Stimulated activated naive CD4-positive, alpha-beta T cell (primary cell): ENCODE results near the gene VPS35.
"Not testable (repeated sequence)": the region's sequence is repeated elsewhere in the genome, so short reads cannot be mapped to it uniquely, and the experiment has no call there.

ENCODE experiments used
- DNase-seq, 6 experiments: peaks; one replicate each; lab custom pipeline; 2025; lab: John Stamatoyannopoulos, UW

VPS35 gene

GRCh38 chr16:46658925-46659324 is 30.1 kb downstream of the VPS35 start:
- DNase-seq: no peak

GRCh38 chr16:46651305-46651704 is 37.7 kb downstream of the VPS35 start:
- DNase-seq: no peak

- DNase-seq: no peak
Measured at GRCh38 chr16:46650254-46650623, 38.7 kb downstream of the VPS35 start.

GRCh38 chr16:46649588-46650253 is 39.3 kb downstream of the VPS35 start:
- no peak for DNase-seq

- DNase-seq: no peak
Measured at GRCh38 chr16:46648656-46649055, 40.3 kb downstream of the VPS35 start.

- DNase-seq: no peak
Measured at GRCh38 chr16:46638947-46639925, 49.7 kb downstream of the VPS35 start.

- no peak for DNase-seq
Measured at GRCh38 chr16:46632778-46633733, 55.9 kb downstream of the VPS35 start.

- no peak for DNase-seq
Measured at GRCh38 chr16:46629331-46630219, 59.4 kb downstream of the VPS35 start.

- no peak for DNase-seq
Measured at GRCh38 chr16:46627746-46628145, 61.2 kb downstream of the VPS35 start.

GRCh38 chr16:46626681-46627080 is 62.3 kb downstream of the VPS35 start:
- not testable (repeated sequence) for DNase-seq

- not testable (repeated sequence) for DNase-seq
Measured at GRCh38 chr16:46624862-46625261, 64.1 kb downstream of the VPS35 start.

- not testable (repeated sequence) for DNase-seq
Measured at GRCh38 chr16:46623707-46624106, 65.3 kb downstream of the VPS35 start.

- DNase-seq: not testable (repeated sequence)
Measured at GRCh38 chr16:46623246-46623645, 65.7 kb downstream of the VPS35 start.

- DNase-seq: no peak
Measured at GRCh38 chr16:46621934-46622676, 66.9 kb downstream of the VPS35 start.

GRCh38 chr16:46621006-46621933 is 67.7 kb downstream of the VPS35 start, which contains the start of gene SHCBP1:
SHCBP1 (minus strand) TSS chr16:46621379; CDS start chr16:46621359, 20 bp downstream.
- peak in 5 of 6 experiments; percentile 8 to 25 (median 16) for DNase-seq

- DNase-seq: no peak
Measured at GRCh38 chr16:46620266-46621005, 68.5 kb downstream of the VPS35 start.

GRCh38 chr16:46618516-46618915 is 70.5 kb downstream of the VPS35 start:
- DNase-seq: no peak

- DNase-seq: no peak
Measured at GRCh38 chr16:46614006-46614405, 75.0 kb downstream of the VPS35 start.
